RKO (cell line): ENCODE data around the gene TMPRSS11A.
A peak's percentile ranks its signal among the peaks of the same experiment; 100 is the strongest.

Experiments
- DNase-seq: peaks from one replicate; pipeline ENCODE4 v3.0.0-alpha.2; 2016; ENCODE audit warnings: low spot score

The TMPRSS11A gene

GRCh38 chr4:67912080-67912479, 51.2 kb downstream of the TMPRSS11A start:
- DNase-seq = no peak

GRCh38 chr4:67911638-67912037, 51.7 kb downstream of the TMPRSS11A start:
- DNase-seq = no peak

- no peak for DNase-seq
These were observed 52.2 kb downstream of the TMPRSS11A start for GRCh38 chr4:67911141-67911540.

GRCh38 chr4:67910585-67910905, 52.7 kb downstream of the TMPRSS11A start:
- DNase-seq = no peak

- DNase-seq = peak; percentile 44
These were observed 53.2 kb downstream of the TMPRSS11A start for GRCh38 chr4:67909905-67910584.

- no peak for DNase-seq
These were observed 55.6 kb downstream of the TMPRSS11A start for GRCh38 chr4:67907650-67908049.

GRCh38 chr4:67899096-67899495, 64.2 kb downstream of the TMPRSS11A start:
- DNase-seq = no peak

- DNase-seq = no peak
These were observed 65.6 kb downstream of the TMPRSS11A start for GRCh38 chr4:67897686-67898085.

- no peak for DNase-seq
These were observed 66.8 kb downstream of the TMPRSS11A start for GRCh38 chr4:67896421-67897065.

GRCh38 chr4:67894659-67895058, 68.6 kb downstream of the TMPRSS11A start:
- no peak for DNase-seq

GRCh38 chr4:67892905-67893304, 70.4 kb downstream of the TMPRSS11A start:
- DNase-seq = peak; percentile 14

GRCh38 chr4:67892253-67892652, 71.0 kb downstream of the TMPRSS11A start:
- DNase-seq = no peak

GRCh38 chr4:67891645-67892044, 71.6 kb downstream of the TMPRSS11A start:
- DNase-seq = no peak

GRCh38 chr4:67886281-67886680, 77.0 kb downstream of the TMPRSS11A start:
- DNase-seq = peak; percentile 57

GRCh38 chr4:67885762-67886161, 77.5 kb downstream of the TMPRSS11A start:
- DNase-seq = peak; percentile 98

- DNase-seq = no peak
These were observed 78.6 kb downstream of the TMPRSS11A start for GRCh38 chr4:67884701-67885100.

- no peak for DNase-seq
These were observed 79.4 kb downstream of the TMPRSS11A start, which contains the start of gene TMPRSS11D for GRCh38 chr4:67883902-67884301. Gene TMPRSS11D, minus strand, starts transcription at chr4:67884002. Its CDS starts 69 bp downstream, at chr4:67883933.

- DNase-seq = no peak
These were observed 79.8 kb downstream of the TMPRSS11A start for GRCh38 chr4:67883458-67883857.

GRCh38 chr4:67880866-67881610, 82.3 kb downstream of the TMPRSS11A start:
- no peak for DNase-seq

- DNase-seq = no peak
These were observed 83.8 kb downstream of the TMPRSS11A start for GRCh38 chr4:67879486-67879885.

- DNase-seq = no peak
These were observed 86.2 kb downstream of the TMPRSS11A start for GRCh38 chr4:67877086-67877485.

- DNase-seq = no peak
These were observed 88.3 kb downstream of the TMPRSS11A start for GRCh38 chr4:67874986-67875385.

- DNase-seq = no peak
These were observed 90.2 kb downstream of the TMPRSS11A start for GRCh38 chr4:67873116-67873515.
